ENCODE measurements around the gene C1QTNF1.
"Not testable (repeated sequence)": the region's sequence is repeated elsewhere in the genome, so short reads cannot be mapped to it uniquely, and the experiment has no call there.

The C1QTNF1 gene

GRCh38 chr17:79026376-79027273, 2.7 kb downstream of the C1QTNF1 start:
- no peak for DNase-seq

- DNase-seq, result no peak
Observed at GRCh38 chr17:79027274-79027924, 3.4 kb downstream of the C1QTNF1 start.

GRCh38 chr17:79027925-79028491, 4.0 kb downstream of the C1QTNF1 start:
- no peak for DNase-seq

GRCh38 chr17:79028496-79029326, 4.7 kb downstream of the C1QTNF1 start:
- DNase-seq, result no peak

- no peak for DNase-seq
Observed at GRCh38 chr17:79029327-79030009, 5.5 kb downstream of the C1QTNF1 start.

- not testable (repeated sequence) for DNase-seq
Observed at GRCh38 chr17:79030636-79031035, 6.7 kb downstream of the C1QTNF1 start.

- DNase-seq, result peak; percentile 38
Observed at GRCh38 chr17:79031996-79032875, 8.3 kb downstream of the C1QTNF1 start.

GRCh38 chr17:79033046-79033616, 9.2 kb downstream of the C1QTNF1 start:
- no peak for DNase-seq

GRCh38 chr17:79033741-79034501, 10.0 kb downstream of the C1QTNF1 start:
- peak; percentile 85 for DNase-seq

GRCh38 chr17:79034931-79035485, 11.0 kb downstream of the C1QTNF1 start:
- DNase-seq, result no peak

- DNase-seq, result no peak
Observed at GRCh38 chr17:79035686-79036085, 11.7 kb downstream of the C1QTNF1 start.

GRCh38 chr17:79036181-79036580, 12.2 kb downstream of the C1QTNF1 start:
- no peak for DNase-seq

GRCh38 chr17:79036596-79036995, 12.6 kb downstream of the C1QTNF1 start:
- no peak for DNase-seq

GRCh38 chr17:79038545-79039135, 14.7 kb downstream of the C1QTNF1 start:
- no peak for DNase-seq

GRCh38 chr17:79039171-79039570, 15.2 kb downstream of the C1QTNF1 start:
- no peak for DNase-seq

- DNase-seq, result no peak
Observed at GRCh38 chr17:79039886-79040285, 15.9 kb downstream of the C1QTNF1 start.

GRCh38 chr17:79041041-79041570, 17.1 kb downstream of the C1QTNF1 start:
- no peak for DNase-seq

- no peak for DNase-seq
Observed at GRCh38 chr17:79041723-79042420, 17.9 kb downstream of the C1QTNF1 start.

All from NCI-H1694 (cell line).